Chondrocyte (in vitro differentiated cells): ENCODE data around the gene GRIK3. TPM values are rescaled to one million over a fixed set of nuclear protein-coding genes. Genes with fewer than 3 reads are reported as not detected.

ENCODE experiments used
- DNase-seq: peaks from one replicate; pipeline ENCODE4 v3.0.0; 2021; ENCODE audit warnings: mixed read lengths, low spot score
- H3K27ac Mint-ChIP-seq: one replicate; pipeline ENCODE4 v1.8.0; 2021; ENCODE audit warnings: mild to moderate bottlenecking, moderate library complexity, mixed read lengths; ENCODE audit not compliant: unreplicated experiment
- H3K27me3 Mint-ChIP-seq: 2 replicates; pipeline ENCODE4 v1.8.0; 2021; ENCODE audit warnings: low read depth, mixed read lengths
- H3K36me3 Mint-ChIP-seq: 2 replicates; pipeline ENCODE4 v1.8.0; 2021; ENCODE audit warnings: low read depth, mixed read lengths
- H3K4me1 Mint-ChIP-seq: 2 replicates; pipeline ENCODE4 v1.8.0; 2021; ENCODE audit warnings: low read depth, mild to moderate bottlenecking, mixed read lengths
- H3K4me3 Mint-ChIP-seq: one replicate; pipeline ENCODE4 v1.8.0; 2021; ENCODE audit warnings: mild to moderate bottlenecking, moderate library complexity, mixed read lengths; ENCODE audit not compliant: unreplicated experiment
- H3K9me3 Mint-ChIP-seq: 2 replicates; pipeline ENCODE4 v1.8.0; 2021; ENCODE audit warnings: low read depth, mixed read lengths
- total RNA-seq: library from RNA; stranded (reverse); gene quantifications from 3 replicates; pipeline ENCODE4 v1.2.1, GENCODE V29; 2021
- TF ChIP-seq, protein P1 (sequence below): fragments of 200-600 bp; sonication (generic); IDR thresholded peaks from 2 replicates; pipeline ENCODE4 v1.5.0; 2021; ENCODE audit warnings: antibody characterized with exemption, mild to moderate bottlenecking, moderate library complexity

Gene GRIK3
- total RNA-seq, 1 donor from 2014 or later = not detected

- Mint-ChIP-seq H3K27me3 (peaks cover 6% of the 10 kb centered on the region), H3K4me1 (no peaks in the 10 kb centered on the region), H3K36me3 (no peaks in the 10 kb centered on the region), H3K9me3 (peaks cover 10% of the 10 kb centered on the region), H3K4me3 (no peak overlapping the region), H3K27ac (no peak overlapping the region)
- TF ChIP-seq, protein P1, sequence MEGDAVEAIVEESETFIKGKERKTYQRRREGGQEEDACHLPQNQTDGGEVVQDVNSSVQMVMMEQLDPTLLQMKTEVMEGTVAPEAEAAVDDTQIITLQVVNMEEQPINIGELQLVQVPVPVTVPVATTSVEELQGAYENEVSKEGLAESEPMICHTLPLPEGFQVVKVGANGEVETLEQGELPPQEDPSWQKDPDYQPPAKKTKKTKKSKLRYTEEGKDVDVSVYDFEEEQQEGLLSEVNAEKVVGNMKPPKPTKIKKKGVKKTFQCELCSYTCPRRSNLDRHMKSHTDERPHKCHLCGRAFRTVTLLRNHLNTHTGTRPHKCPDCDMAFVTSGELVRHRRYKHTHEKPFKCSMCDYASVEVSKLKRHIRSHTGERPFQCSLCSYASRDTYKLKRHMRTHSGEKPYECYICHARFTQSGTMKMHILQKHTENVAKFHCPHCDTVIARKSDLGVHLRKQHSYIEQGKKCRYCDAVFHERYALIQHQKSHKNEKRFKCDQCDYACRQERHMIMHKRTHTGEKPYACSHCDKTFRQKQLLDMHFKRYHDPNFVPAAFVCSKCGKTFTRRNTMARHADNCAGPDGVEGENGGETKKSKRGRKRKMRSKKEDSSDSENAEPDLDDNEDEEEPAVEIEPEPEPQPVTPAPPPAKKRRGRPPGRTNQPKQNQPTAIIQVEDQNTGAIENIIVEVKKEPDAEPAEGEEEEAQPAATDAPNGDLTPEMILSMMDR = no peak
- DNase-seq = no peak
These were observed 120.7 kb downstream of the GRIK3 start for GRCh38 chr1:36913484-36914060.

DNA sequence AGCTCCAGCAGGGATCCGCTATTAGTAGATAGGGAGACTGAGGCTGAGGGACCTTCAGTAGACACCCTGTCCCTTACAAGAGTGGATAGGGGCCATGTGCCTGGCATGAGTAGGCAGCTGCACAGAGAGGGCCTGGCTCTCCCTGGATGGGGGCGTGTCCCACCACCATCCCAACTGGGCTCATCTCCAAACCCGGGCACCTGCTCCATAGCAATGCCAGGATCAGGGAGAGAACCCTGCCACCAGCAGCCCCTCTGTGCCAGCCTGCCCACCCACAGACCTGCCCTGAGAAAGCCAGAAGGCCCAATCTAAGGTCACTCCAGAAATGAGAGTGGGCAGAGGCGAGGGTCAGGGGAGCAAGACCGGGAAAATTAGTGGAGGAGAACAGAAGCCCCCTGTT, 121.3 kb downstream of the GRIK3 start:
- no peaks in the 10 kb centered on the region for H3K4me1 Mint-ChIP-seq
- no peak for DNase-seq
- TF ChIP-seq, protein P1 = no peak
- no peak overlapping the region for H3K27ac Mint-ChIP-seq
- peaks cover 10% of the 10 kb centered on the region for H3K9me3 Mint-ChIP-seq
- no peaks in the 10 kb centered on the region for H3K36me3 Mint-ChIP-seq
- H3K4me3 Mint-ChIP-seq = no peak overlapping the region
- H3K27me3 Mint-ChIP-seq = peaks cover 6% of the 10 kb centered on the region

GRCh38 chr1:36912365-36912865, 121.9 kb downstream of the GRIK3 start:
- peaks cover 6% of the 10 kb centered on the region for H3K27me3 Mint-ChIP-seq
- H3K27ac Mint-ChIP-seq = no peak overlapping the region

DNA sequence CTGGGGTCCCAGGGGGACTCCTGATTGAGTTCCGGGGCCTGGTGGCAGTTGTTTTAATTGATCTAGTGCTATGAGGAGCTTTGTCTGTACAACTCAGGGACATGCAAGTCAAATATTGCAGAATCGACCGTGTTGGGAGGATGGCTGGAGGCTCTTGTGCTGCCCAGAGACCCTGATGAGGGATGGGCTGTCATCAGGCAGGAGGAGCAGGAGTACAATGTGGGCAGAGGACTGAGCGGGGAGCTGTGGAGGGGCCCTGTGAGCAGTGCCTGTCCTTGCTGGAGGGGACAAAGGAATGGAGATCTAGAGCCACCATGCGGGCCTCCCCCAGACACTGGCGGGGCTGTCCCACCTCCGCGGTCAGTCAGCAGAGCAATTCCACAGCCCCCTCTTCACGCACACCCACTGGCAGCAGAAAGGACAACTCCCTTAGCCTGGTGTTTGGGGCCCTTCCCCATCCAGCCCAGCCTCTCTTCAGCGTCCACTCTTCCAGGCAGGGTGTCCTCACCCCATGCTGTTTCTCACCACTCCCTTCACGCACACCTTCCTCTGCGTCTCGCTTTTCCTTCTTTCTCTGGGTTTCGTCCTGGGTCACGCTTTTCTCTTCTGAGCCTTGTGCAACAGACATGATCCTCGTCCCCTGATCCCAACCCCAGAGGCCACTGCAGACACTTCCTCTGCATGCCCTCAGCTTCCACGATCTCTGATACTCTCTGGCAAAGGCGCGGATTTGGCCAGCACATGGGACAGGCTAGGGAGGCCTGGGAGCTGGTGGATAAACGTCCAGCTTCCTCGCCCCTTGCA, 122.6 kb downstream of the GRIK3 start:
- TF ChIP-seq, protein P1 = no peak
- Mint-ChIP-seq H3K36me3 (no peaks in the 10 kb centered on the region), H3K9me3 (peaks cover 10% of the 10 kb centered on the region), H3K27ac (no peak overlapping the region), H3K27me3 (peaks cover 6% of the 10 kb centered on the region), H3K4me3 (no peak overlapping the region), H3K4me1 (no peaks in the 10 kb centered on the region)
- no peak for DNase-seq

More at GRCh38 chr1:36912365-36912865, 121.9 kb downstream of the GRIK3 start:
- no peak overlapping the region for H3K4me3 Mint-ChIP-seq
- TF ChIP-seq, protein P1 = no peak
- no peaks in the 10 kb centered on the region for H3K36me3 Mint-ChIP-seq
- DNase-seq = no peak
- no peaks in the 10 kb centered on the region for H3K4me1 Mint-ChIP-seq
- peaks cover 10% of the 10 kb centered on the region for H3K9me3 Mint-ChIP-seq

DNA sequence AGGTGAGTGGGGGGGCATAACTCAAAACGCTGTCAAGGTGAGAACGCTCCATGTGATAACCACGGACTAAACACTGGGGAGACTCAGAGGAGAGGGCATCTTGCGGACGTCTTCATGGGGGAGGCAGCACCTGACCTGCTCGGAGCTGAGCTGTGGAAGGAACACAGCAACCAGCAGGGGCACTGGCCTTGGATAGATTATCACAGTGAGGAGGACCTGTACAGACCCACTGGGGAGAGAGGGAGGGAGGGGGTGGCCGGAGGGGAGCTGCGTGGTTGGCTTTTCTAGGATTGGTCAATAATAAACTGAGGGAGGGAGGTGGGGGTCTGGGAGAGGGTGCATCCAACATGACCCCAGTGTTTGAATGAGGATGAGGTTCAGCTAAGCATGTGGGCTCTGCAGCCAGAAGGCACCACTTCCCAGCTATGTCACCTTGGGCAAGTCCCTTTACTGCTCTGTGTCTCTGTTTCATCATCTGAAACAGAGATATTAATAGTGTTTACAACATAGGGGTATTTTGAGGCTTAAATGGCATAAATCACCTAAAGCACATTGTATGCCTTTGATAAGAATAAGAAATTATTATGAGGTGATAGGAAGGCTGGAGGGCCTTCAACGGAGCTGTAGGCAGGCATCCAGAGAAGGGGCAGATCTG, 123.3 kb downstream of the GRIK3 start:
- Mint-ChIP-seq H3K4me3 (no peak overlapping the region), H3K27me3 (peaks cover 10% of the 10 kb centered on the region), H3K9me3 (peaks cover 10% of the 10 kb centered on the region), H3K27ac (no peak overlapping the region), H3K36me3 (no peaks in the 10 kb centered on the region), H3K4me1 (no peaks in the 10 kb centered on the region)
- TF ChIP-seq, protein P1 = no peak
- DNase-seq = no peak
